Measurements from ENCODE around the gene PLAGL2.
A peak's percentile ranks its signal among the peaks of the same experiment; 100 is the strongest.
"Not testable (repeated sequence)": the region's sequence is repeated elsewhere in the genome, so short reads cannot be mapped to it uniquely, and the experiment has no call there.

Gene PLAGL2

DNA sequence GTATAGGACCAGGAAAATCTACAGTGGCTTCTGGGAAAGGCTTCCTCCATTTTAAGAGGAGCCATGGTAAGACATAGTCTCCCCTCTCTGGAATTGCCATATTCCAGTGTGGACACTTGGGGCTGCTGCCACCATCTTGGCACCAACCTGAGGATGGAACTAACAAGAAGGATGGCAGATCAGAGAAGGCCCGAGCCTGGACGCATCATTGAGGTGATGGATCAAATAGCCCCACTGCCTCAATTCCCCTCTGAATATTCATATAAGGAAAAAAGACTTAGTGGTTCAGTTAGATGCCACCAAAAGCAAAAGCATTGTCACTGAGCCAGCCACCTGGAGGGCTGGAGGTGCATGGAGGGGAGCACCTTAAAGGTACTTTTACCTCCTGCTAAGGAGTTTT, 25.9 kb downstream of the PLAGL2 start:
- no peak for DNase-seq (ENCODE audit: low read depth)
- H3K4me3 ChIP-seq (replicated peaks; ENCODE audit: low read depth, low read length) = no peak overlapping the region
- no peak for TF ChIP-seq CTCF (IDR thresholded peaks at IDR 0.05; ENCODE audit: low read length, missing control alignments)

- DNase-seq (ENCODE audit: low read depth) = no peak
- TF ChIP-seq CTCF (IDR thresholded peaks at IDR 0.05; ENCODE audit: low read length, missing control alignments) = no peak
- no peak overlapping the region for H3K4me3 ChIP-seq (replicated peaks; ENCODE audit: low read depth, low read length)
Measured at GRCh38 chr20:32179934-32180333, 27.6 kb downstream of the PLAGL2 start.

DNA sequence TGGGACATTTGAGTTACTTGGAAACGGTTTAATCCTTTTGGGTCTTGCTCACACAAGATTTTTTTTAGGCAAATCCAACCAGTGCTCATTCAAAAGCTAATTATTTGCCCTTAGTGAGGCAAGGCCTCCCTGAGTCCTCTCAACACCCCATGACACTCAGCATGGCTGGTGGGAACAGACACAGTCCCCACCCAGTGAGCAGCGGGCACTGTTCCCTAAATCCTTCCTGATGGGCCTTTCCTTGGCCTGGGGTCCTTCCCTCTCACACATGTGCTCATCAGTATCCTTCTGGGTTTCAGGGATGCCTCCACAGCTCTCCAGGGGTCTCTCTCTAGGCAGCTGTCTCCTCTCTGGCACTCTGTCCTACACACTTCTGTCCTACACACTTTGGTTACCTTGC, 28.0 kb downstream of the PLAGL2 start:
- DNase-seq (ENCODE audit: low read depth) = no peak
- no peak overlapping the region for H3K4me3 ChIP-seq (replicated peaks; ENCODE audit: low read depth, low read length)
- TF ChIP-seq CTCF (IDR thresholded peaks at IDR 0.05; ENCODE audit: low read length, missing control alignments) = no peak

DNA sequence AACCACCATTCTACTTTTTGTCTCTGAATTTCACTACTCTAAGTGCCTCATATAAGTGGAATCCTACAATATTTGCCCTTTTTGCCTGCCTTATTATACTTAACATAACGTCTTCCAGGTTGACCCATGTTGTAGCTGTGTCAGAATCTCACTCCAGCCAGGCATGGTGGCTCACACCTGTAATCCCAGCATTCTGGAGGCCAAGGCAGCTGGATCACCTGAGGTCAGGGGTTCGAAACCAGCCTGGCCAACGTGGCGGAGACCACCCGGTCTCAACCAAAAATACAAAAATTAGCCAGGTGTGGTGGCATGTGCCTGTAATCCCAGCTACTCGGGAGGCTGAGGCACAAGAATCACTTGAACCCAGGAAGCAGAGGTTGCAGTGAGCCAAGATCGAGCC, 29.8 kb downstream of the PLAGL2 start:
- not testable (repeated sequence) for H3K4me3 ChIP-seq (replicated peaks; ENCODE audit: low read depth, low read length); DNase-seq (ENCODE audit: low read depth)

- peak; percentile 52 for DNase-seq (ENCODE audit: low read depth)
- TF ChIP-seq CTCF (IDR thresholded peaks at IDR 0.05; ENCODE audit: low read length, missing control alignments) = no peak
- H3K4me3 ChIP-seq (replicated peaks; ENCODE audit: low read depth, low read length) = no peak overlapping the region
Measured at GRCh38 chr20:32168184-32168910, 39.2 kb downstream of the PLAGL2 start.

- no peak overlapping the region for H3K4me3 ChIP-seq (replicated peaks; ENCODE audit: low read depth, low read length)
- no peak for DNase-seq (ENCODE audit: low read depth)
- TF ChIP-seq CTCF (IDR thresholded peaks at IDR 0.05; ENCODE audit: low read length, missing control alignments) = no peak
Measured at GRCh38 chr20:32167552-32167951, 40.0 kb downstream of the PLAGL2 start.

DNA sequence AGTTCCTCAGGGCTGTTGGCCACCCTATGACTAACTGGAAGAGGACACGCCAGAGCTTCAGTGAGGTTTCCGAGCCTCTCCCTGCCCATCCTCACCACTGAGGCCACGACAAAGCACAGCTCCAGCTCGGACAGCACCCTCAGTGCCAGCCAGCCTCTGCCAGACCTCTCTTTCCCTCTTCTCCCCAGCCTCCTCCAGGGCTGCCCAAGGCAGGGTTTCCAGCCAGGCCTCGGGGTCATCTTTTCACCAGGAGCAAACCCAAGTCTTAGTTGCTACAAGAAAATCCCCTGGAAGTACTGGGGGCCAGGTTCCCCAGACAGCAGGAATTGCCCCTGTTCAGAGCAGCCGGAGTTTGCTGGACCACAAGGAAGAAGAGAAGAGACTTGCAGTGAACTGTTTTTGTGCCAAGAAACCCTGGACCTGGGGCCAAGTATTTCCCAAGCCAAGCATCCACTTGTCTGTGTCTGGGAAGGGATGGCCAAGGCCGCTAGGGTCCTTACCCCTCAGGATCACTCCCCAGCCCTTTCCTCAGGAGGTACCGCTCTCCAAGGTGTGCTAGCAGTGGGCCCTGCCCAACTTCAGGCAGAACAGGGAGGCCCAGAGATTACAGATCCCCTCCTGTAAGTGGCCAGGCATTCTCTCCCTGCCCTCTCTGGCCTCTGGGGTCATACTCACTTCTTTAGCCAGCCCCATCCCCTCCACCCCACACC, 41.6 kb downstream of the PLAGL2 start:
- TF ChIP-seq CTCF (IDR thresholded peaks at IDR 0.05; ENCODE audit: low read length, missing control alignments) = no peak
- no peak overlapping the region for H3K4me3 ChIP-seq (replicated peaks; ENCODE audit: low read depth, low read length)
- DNase-seq (ENCODE audit: low read depth) = peak; percentile 63

All from fibroblast of pulmonary artery (primary cell).